WTC11 (cell line): ENCODE measurements around the gene MRPL33. TPM values are rescaled to one million over a fixed set of nuclear protein-coding genes. Genes with fewer than 3 reads are reported as not detected.

Source experiments
- CREM ChIP-seq: sonication (generic); formaldehyde crosslinking; IDR thresholded peaks from 2 replicates; pipeline ENCODE4 v1.8.1; 2022; ENCODE audit warnings: mild to moderate bottlenecking, missing genetic modification reagents, moderate library complexity
- EMX1 ChIP-seq: fragments of 250-450 bp; sonication (Bioruptor Pico); IDR thresholded peaks from 2 replicates; pipeline ENCODE4 v1.8.0; 2021; ENCODE audit warnings: mild to moderate bottlenecking
- ETV6 ChIP-seq: sonication (generic); formaldehyde crosslinking; IDR thresholded peaks from 2 replicates; pipeline ENCODE4 v1.8.1; 2022; ENCODE audit warnings: mild to moderate bottlenecking, missing genetic modification reagents
- FOXP1 ChIP-seq: sonication (generic); formaldehyde crosslinking; IDR thresholded peaks from 2 replicates; pipeline ENCODE4 v1.8.0; 2022; ENCODE audit warnings: missing genetic modification reagents, mild to moderate bottlenecking, moderate library complexity, borderline replicate concordance
- GABPB1 ChIP-seq: sonication (generic); formaldehyde crosslinking; IDR thresholded peaks from 2 replicates; pipeline ENCODE4 v1.8.1; 2023; ENCODE audit warnings: mild to moderate bottlenecking, missing genetic modification reagents
- IRF2 ChIP-seq: sonication (generic); formaldehyde crosslinking; IDR thresholded peaks from 2 replicates; pipeline ENCODE4 v1.8.0; 2022; ENCODE audit warnings: low read depth, missing genetic modification reagents, borderline replicate concordance
- KAT7 ChIP-seq: sonication (generic); formaldehyde crosslinking; IDR thresholded peaks from 2 replicates; pipeline ENCODE4 v1.8.1; 2023; ENCODE audit warnings: missing genetic modification reagents, mild to moderate bottlenecking, borderline replicate concordance
- MXD4 ChIP-seq: fragments of 250-450 bp; sonication (Bioruptor Pico); IDR thresholded peaks from 2 replicates; pipeline ENCODE4 v1.8.0; 2021; ENCODE audit warnings: mild to moderate bottlenecking, moderate library complexity, borderline replicate concordance
- NFATC4 ChIP-seq: fragments of 250-450 bp; sonication (Bioruptor Pico); IDR thresholded peaks from 2 replicates; pipeline ENCODE4 v1.9.0; 2021; ENCODE audit warnings: mild to moderate bottlenecking
- NFYB ChIP-seq: sonication (generic); formaldehyde crosslinking; conservative IDR thresholded peaks from 2 replicates; pipeline ENCODE4 v1.8.0; 2022; ENCODE audit warnings: low read depth, missing genetic modification reagents
- NR2C2 ChIP-seq: sonication (generic); formaldehyde crosslinking; IDR thresholded peaks from 2 replicates; pipeline ENCODE4 v1.8.0; 2022; ENCODE audit warnings: mild to moderate bottlenecking, missing genetic modification reagents
- RELA ChIP-seq: sonication (generic); formaldehyde crosslinking; IDR thresholded peaks from 2 replicates; pipeline ENCODE4 v1.8.1; 2022; ENCODE audit warnings: missing genetic modification reagents, mild to moderate bottlenecking, borderline replicate concordance
- SMAD3 ChIP-seq: sonication (generic); formaldehyde crosslinking; IDR thresholded peaks from 2 replicates; pipeline ENCODE4 v1.8.0; 2022; ENCODE audit warnings: missing genetic modification reagents, mild to moderate bottlenecking, borderline replicate concordance
- SMAD4 ChIP-seq: sonication (generic); formaldehyde crosslinking; IDR thresholded peaks from 2 replicates; pipeline ENCODE4 v1.8.0; 2022; ENCODE audit warnings: mild to moderate bottlenecking, missing genetic modification reagents
- SP1 ChIP-seq: sonication (generic); formaldehyde crosslinking; conservative IDR thresholded peaks from 2 replicates; pipeline ENCODE4 v1.8.1; 2022; ENCODE audit warnings: missing genetic modification reagents
- TCF7 ChIP-seq: sonication (generic); formaldehyde crosslinking; IDR thresholded peaks from 2 replicates; pipeline ENCODE4 v1.8.0; 2022; ENCODE audit warnings: mild to moderate bottlenecking, low read depth, missing genetic modification reagents, moderate library complexity
- ZNF232 ChIP-seq: sonication (generic); formaldehyde crosslinking; IDR thresholded peaks from 2 replicates; pipeline ENCODE4 v1.8.0; 2022; ENCODE audit warnings: mild to moderate bottlenecking, missing genetic modification reagents
- ZNF423 ChIP-seq: fragments of 250-450 bp; sonication (Bioruptor Pico); IDR thresholded peaks from 2 replicates; pipeline ENCODE4 v2.1.2; 2022; ENCODE audit warnings: mild to moderate bottlenecking, moderate library complexity
- total RNA-seq: library from RNA; stranded (reverse); gene quantifications from 3 replicates; pipeline ENCODE4 v1.2.3, GENCODE V29; 2021
- TF ChIP-seq, protein P1 (sequence below): sonication (generic); formaldehyde crosslinking; IDR thresholded peaks from 2 replicates; pipeline ENCODE4 v1.8.1; 2023; ENCODE audit warnings: mild to moderate bottlenecking, moderate library complexity, missing genetic modification reagents
- TF ChIP-seq, protein P2 (sequence below): fragments of 250-450 bp; sonication (Bioruptor Pico); IDR thresholded peaks from 2 replicates; pipeline ENCODE4 v1.9.0; 2021; ENCODE audit warnings: mild to moderate bottlenecking
- TF ChIP-seq, protein P3 (sequence below): sonication (generic); formaldehyde crosslinking; IDR thresholded peaks from 2 replicates; pipeline ENCODE4 v1.8.0; 2022; ENCODE audit warnings: mild to moderate bottlenecking, missing genetic modification reagents
- TF ChIP-seq, protein P4 (sequence below): fragments of 250-450 bp; sonication (Bioruptor Pico); IDR thresholded peaks from 2 replicates; pipeline ENCODE4 v1.8.0; 2021; ENCODE audit warnings: mild to moderate bottlenecking
- TF ChIP-seq, protein P5 (sequence below): sonication (generic); formaldehyde crosslinking; IDR thresholded peaks from 2 replicates; pipeline ENCODE4 v1.8.0; 2023; ENCODE audit warnings: mild to moderate bottlenecking, missing genetic modification reagents
- TF ChIP-seq, protein P6 (sequence below): sonication (generic); formaldehyde crosslinking; IDR thresholded peaks from 2 replicates; pipeline ENCODE4 v1.8.0; 2022; ENCODE audit warnings: mild to moderate bottlenecking, missing genetic modification reagents
- TF ChIP-seq, protein P7 (sequence below): fragments of 250-450 bp; sonication (Bioruptor Pico); conservative IDR thresholded peaks from 2 replicates; pipeline ENCODE4 v1.9.0; 2021; ENCODE audit warnings: mild to moderate bottlenecking

Gene MRPL33
- total RNA-seq, 1 experiment from 2014 or later: 52.5 TPM

DNA sequence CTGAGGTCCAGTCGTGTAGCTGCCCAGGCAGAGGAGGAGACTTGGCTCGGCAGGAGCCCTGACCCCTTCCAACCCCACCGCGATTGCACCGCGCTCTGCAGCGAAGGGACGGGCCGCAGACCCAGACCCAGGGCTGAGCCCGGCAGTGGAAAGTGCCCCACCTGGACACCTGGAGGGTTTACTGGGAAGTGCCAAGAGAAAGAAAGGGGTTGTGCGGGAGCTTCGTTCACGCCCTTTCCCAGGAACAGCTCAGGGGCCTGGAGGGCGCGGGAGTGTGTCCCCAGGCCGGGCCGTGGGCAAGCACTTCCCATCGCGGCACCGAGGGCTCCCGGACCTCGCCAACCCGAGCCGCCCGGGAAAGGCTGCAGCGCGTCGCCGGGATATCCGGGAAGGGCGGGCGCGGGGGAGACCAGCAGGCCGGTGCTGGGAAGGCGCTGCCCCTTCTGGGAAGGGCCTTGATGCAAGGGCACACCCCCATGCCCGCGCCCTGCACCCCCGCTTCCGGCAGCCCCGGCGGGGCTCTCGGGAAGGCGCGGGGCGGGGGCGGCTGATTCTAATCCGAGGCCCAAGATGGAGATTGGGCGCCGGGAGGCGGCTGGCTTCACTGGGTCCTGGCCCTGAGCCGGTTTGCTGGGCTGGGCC, 36.1 kb upstream of the MRPL33 start (continued):
- TF ChIP-seq, protein P1, sequence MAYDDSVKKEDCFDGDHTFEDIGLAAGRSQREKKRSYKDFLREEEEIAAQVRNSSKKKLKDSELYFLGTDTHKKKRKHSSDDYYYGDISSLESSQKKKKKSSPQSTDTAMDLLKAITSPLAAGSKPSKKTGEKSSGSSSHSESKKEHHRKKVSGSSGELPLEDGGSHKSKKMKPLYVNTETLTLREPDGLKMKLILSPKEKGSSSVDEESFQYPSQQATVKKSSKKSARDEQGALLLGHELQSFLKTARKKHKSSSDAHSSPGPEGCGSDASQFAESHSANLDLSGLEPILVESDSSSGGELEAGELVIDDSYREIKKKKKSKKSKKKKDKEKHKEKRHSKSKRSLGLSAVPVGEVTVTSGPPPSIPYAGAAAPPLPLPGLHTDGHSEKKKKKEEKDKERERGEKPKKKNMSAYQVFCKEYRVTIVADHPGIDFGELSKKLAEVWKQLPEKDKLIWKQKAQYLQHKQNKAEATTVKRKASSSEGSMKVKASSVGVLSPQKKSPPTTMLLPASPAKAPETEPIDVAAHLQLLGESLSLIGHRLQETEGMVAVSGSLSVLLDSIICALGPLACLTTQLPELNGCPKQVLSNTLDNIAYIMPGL (CRISPR knock-in tag): peak; percentile 88; the same call in 1 of the 2 replicates
- TF ChIP-seq GABPB1: no peak
- TF ChIP-seq, protein P2, sequence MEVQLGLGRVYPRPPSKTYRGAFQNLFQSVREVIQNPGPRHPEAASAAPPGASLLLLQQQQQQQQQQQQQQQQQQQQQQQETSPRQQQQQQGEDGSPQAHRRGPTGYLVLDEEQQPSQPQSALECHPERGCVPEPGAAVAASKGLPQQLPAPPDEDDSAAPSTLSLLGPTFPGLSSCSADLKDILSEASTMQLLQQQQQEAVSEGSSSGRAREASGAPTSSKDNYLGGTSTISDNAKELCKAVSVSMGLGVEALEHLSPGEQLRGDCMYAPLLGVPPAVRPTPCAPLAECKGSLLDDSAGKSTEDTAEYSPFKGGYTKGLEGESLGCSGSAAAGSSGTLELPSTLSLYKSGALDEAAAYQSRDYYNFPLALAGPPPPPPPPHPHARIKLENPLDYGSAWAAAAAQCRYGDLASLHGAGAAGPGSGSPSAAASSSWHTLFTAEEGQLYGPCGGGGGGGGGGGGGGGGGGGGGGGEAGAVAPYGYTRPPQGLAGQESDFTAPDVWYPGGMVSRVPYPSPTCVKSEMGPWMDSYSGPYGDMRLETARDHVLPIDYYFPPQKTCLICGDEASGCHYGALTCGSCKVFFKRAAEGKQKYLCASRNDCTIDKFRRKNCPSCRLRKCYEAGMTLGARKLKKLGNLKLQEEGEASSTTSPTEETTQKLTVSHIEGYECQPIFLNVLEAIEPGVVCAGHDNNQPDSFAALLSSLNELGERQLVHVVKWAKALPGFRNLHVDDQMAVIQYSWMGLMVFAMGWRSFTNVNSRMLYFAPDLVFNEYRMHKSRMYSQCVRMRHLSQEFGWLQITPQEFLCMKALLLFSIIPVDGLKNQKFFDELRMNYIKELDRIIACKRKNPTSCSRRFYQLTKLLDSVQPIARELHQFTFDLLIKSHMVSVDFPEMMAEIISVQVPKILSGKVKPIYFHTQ (CRISPR knock-in tag): no peak
- no peak; the same call in none of the 2 replicates for TF ChIP-seq SMAD3 (CRISPR knock-in tag)
- TF ChIP-seq MXD4 (CRISPR knock-in tag): no peak
- TF ChIP-seq SMAD4 (CRISPR knock-in tag): no peak
- no peak for TF ChIP-seq NR2C2 (CRISPR knock-in tag)
- TF ChIP-seq NFYB (CRISPR knock-in tag): peak; percentile 20; the same call in 1 of the 2 replicates
- TF ChIP-seq SP1: peak; percentile 57
- no peak for TF ChIP-seq EMX1 (CRISPR knock-in tag)
- no peak for TF ChIP-seq NFATC4 (CRISPR knock-in tag)
- TF ChIP-seq KAT7 (CRISPR knock-in tag): 0 out of 2 replicates have a peak, but pooled peaks have one; percentile 80
- no peak for TF ChIP-seq IRF2
- TF ChIP-seq, protein P3, sequence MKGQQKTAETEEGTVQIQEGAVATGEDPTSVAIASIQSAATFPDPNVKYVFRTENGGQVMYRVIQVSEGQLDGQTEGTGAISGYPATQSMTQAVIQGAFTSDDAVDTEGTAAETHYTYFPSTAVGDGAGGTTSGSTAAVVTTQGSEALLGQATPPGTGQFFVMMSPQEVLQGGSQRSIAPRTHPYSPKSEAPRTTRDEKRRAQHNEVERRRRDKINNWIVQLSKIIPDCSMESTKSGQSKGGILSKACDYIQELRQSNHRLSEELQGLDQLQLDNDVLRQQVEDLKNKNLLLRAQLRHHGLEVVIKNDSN (CRISPR knock-in tag): no peak
- TF ChIP-seq ETV6: peak; percentile 70; the same call in 1 of the 2 replicates
- TF ChIP-seq FOXP1 (CRISPR knock-in tag): peak; percentile 85
- no peak for TF ChIP-seq ZNF423 (CRISPR knock-in tag)
- peak; percentile 25; the same call in 1 of the 2 replicates for TF ChIP-seq CREM (CRISPR knock-in tag)
- TF ChIP-seq, protein P4, sequence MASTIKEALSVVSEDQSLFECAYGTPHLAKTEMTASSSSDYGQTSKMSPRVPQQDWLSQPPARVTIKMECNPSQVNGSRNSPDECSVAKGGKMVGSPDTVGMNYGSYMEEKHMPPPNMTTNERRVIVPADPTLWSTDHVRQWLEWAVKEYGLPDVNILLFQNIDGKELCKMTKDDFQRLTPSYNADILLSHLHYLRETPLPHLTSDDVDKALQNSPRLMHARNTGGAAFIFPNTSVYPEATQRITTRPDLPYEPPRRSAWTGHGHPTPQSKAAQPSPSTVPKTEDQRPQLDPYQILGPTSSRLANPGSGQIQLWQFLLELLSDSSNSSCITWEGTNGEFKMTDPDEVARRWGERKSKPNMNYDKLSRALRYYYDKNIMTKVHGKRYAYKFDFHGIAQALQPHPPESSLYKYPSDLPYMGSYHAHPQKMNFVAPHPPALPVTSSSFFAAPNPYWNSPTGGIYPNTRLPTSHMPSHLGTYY (CRISPR knock-in tag): no peak
- TF ChIP-seq, protein P5, sequence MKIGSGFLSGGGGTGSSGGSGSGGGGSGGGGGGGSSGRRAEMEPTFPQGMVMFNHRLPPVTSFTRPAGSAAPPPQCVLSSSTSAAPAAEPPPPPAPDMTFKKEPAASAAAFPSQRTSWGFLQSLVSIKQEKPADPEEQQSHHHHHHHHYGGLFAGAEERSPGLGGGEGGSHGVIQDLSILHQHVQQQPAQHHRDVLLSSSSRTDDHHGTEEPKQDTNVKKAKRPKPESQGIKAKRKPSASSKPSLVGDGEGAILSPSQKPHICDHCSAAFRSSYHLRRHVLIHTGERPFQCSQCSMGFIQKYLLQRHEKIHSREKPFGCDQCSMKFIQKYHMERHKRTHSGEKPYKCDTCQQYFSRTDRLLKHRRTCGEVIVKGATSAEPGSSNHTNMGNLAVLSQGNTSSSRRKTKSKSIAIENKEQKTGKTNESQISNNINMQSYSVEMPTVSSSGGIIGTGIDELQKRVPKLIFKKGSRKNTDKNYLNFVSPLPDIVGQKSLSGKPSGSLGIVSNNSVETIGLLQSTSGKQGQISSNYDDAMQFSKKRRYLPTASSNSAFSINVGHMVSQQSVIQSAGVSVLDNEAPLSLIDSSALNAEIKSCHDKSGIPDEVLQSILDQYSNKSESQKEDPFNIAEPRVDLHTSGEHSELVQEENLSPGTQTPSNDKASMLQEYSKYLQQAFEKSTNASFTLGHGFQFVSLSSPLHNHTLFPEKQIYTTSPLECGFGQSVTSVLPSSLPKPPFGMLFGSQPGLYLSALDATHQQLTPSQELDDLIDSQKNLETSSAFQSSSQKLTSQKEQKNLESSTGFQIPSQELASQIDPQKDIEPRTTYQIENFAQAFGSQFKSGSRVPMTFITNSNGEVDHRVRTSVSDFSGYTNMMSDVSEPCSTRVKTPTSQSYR: 0 out of 2 replicates have a peak, but pooled peaks have one; percentile 29
- TF ChIP-seq TCF7 (CRISPR knock-in tag): no peak
- peak; percentile 42; the same call in 1 of the 2 replicates for TF ChIP-seq RELA (CRISPR knock-in tag)
- TF ChIP-seq, protein P6, sequence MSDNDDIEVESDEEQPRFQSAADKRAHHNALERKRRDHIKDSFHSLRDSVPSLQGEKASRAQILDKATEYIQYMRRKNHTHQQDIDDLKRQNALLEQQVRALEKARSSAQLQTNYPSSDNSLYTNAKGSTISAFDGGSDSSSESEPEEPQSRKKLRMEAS: peak; percentile 53; the same call in 1 of the 2 replicates
- 0 out of 2 replicates have a peak, but pooled peaks have one; percentile 41 for TF ChIP-seq ZNF232 (CRISPR knock-in tag)
- TF ChIP-seq, protein P7, sequence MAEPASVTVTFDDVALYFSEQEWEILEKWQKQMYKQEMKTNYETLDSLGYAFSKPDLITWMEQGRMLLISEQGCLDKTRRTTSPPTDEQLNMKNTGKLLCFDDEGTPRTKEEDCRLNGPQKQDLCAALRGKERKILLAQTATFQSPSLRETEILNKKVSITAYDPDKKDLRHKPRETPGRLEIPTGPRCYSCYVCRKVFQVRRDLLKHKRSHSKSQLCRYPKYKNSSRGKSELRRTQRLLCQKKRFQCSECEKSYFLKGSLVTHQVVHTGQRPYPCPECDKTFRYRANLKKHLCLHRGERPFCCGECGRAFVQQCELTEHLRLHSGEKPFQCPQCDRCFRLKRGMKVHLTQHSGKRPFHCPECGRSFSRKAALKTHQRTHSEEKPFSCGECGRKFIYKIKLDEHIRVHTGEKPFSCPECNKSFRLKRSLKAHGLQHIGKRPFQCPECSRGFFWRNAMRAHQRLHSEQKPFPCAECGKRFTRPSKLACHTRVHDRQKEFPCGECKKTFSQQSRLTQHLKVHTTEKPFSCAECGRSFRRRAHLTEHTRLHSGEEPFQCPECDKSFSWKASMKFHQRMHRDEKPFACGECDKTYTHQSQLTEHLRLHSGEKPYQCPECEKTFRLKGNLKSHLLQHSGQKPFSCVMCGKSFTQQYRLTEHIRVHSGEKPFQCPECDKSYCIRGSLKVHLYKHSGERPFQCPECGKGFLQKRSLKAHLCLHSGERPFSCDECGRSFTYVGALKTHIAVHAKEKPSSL (CRISPR knock-in tag): no peak
